ENCODE data around the gene DYSF. TPM values are rescaled to one million over a fixed set of nuclear protein-coding genes. Genes with fewer than 3 reads are reported as not detected.

The DYSF gene
- total RNA-seq, 1 donor from 2014 or later, result 21.8 TPM

DNA sequence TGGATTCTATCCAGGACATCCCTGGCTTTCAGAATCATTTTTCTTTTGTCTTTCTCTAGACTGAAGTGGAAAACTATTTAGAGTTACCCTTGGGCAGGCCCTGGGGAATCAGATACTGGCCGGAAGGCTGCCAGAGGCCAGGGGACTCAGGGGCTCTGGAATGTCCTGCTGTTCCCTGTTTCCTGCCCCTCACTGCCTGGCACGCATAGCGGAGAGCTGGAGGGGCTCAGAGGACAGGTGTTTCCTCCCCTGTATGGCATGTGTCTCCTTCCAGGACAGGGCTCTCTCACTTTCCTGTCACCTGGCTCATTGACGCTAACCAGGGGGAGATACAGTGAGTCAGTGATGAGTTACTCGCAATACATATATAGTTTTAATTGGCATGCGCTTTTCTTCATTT, 38.8 kb downstream of the DYSF start:
- peak; percentile 46 for ATAC-seq

GRCh38 chr2:71494091-71494490, 40.7 kb downstream of the DYSF start:
- intact Hi-C loops (cut with DNase I), result no loop called here
- ATAC-seq (no peak), DNase-seq (ENCODE audit: low spot score) (no peak)

More for the DNA sequence above, 38.8 kb downstream of the DYSF start:
- intact Hi-C loops (cut with DNase I), result no loop called here
- peak; percentile 32 for DNase-seq (ENCODE audit: low spot score)

DNA sequence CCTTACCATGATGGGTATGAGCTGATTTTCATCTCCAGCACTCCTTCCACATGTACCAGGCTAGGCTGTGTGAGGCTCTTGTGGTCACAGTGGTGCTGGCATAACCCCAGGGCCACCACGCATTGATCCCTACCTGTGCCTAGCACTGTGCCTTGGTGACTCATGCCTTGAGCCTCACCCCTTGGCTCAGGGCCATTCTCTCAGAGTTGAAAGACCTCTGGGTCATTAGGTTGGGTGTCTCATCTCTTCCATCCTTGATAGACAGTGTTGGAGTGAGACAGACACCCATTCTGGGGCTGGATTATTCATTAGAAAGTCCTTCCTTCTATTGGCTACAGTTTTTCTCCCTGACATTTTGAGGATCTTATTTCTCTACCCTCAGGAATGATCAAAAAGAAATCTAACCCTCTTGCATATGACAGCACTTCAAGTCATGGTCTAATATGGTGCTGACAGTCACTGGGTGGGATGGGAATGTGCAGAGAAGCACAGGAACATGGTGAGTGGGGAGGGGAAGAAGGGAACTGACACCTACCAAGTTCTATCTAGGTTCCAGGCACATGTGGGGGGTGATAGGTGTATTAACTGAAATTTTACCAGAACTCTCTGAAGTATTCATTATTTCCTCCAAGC, 41.3 kb downstream of the DYSF start:
- DNase-seq (ENCODE audit: low spot score) (peak; percentile 26), ATAC-seq (no peak)
- intact Hi-C loops (cut with DNase I), result no loop called here

- intact Hi-C loops (cut with DNase I), result no loop called here
- ATAC-seq, result no peak
- DNase-seq (ENCODE audit: low spot score), result no peak
Measured at GRCh38 chr2:71496156-71496770, 42.9 kb downstream of the DYSF start.

GRCh38 chr2:71498261-71498701, 44.9 kb downstream of the DYSF start:
- intact Hi-C loops (cut with DNase I), result no loop called here
- DNase-seq (ENCODE audit: low spot score) (no peak), ATAC-seq (no peak)

DNA sequence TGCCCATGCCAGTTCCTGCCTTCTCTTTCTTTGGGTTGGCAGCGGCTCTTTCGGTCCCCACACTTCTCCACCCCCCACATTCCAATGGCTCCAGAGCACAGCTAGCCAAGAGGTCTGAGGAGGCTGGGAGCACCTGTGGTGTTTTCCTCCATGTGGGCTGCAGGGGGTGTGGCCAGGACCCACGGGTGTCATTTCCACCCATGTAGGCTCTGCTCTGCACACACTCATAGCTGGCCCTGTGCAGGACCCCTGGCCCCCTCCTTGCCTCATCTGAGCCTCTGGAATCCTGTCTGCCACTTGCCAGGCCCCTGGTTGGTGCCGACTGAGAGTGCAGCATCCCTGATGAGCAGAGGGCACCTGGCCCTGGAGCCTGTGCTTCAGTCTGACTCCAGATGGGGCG, 46.3 kb downstream of the DYSF start:
- intact Hi-C loops (cut with DNase I), result no loop called here
- no peak for ATAC-seq

GRCh38 chr2:71500426-71501079, 47.2 kb downstream of the DYSF start:
- DNase-seq (ENCODE audit: low spot score) (no peak), ATAC-seq (peak; percentile 30)
- intact Hi-C loops (cut with DNase I), result no loop called here

More for the DNA sequence above, 46.3 kb downstream of the DYSF start:
- no peak for DNase-seq (ENCODE audit: low spot score)

DNA sequence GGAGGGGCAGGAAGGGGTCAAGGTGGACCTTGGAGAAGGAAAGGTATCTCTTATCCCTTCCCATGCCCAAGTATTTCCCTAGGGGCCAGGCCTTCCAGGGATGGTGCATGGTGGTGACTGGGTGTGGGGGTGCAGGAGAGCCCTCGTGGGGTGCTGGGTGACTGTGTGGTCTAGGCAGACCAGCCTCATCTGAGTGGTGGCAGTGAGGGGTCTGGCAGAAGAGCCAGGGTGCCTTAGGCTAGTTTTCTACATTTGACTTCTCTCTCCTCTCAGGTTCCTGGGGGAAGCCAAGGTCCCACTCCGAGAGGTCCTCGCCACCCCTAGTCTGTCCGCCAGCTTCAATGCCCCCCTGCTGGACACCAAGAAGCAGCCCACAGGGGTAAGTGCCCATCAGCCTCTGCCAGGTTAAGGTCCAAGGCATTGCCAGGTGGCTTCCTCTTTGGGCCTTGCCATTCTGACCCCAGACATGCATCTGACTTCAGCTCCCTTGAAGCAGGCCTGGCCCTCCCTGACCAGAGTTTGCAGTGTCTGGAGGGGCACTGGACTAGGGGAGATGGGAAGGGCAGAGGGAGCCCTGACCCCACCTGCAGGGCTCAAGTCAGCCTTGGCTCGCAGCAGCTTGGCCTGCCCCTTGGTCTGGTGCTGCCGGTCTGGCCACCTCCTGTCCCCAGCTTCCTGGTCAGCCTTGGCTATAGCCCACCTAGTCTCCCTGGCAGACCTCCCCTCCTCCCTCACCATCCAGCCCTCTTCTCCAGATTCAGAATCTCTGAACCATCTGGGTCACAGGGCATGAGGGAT, 49.8 kb downstream of the DYSF start:
- intact Hi-C loops (cut with DNase I), result no loop called here
- ATAC-seq (no peak), DNase-seq (ENCODE audit: low spot score) (no peak)

DNA sequence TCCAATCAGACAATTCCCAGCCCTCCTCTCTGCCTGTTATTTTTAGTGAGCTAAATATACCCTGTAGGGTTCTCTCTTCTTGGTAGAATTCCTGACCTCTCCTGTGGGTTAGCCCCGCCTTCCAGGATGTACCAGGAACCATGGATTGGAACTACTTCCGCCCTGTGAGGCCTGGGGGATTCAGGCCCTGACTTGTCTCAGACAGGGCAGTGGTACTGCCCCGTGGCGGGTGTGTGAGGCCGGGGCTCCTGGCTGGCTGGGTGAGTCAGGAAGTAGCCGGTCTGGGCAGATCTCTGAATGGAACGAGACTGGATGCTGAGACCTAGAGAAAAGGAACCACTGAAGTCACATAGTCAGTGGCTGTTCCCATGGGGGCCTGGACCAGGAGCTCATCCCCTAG, 50.5 kb downstream of the DYSF start:
- ATAC-seq (peak; percentile 33), DNase-seq (ENCODE audit: low spot score) (no peak)
- intact Hi-C loops (cut with DNase I), result no loop called here

DNA sequence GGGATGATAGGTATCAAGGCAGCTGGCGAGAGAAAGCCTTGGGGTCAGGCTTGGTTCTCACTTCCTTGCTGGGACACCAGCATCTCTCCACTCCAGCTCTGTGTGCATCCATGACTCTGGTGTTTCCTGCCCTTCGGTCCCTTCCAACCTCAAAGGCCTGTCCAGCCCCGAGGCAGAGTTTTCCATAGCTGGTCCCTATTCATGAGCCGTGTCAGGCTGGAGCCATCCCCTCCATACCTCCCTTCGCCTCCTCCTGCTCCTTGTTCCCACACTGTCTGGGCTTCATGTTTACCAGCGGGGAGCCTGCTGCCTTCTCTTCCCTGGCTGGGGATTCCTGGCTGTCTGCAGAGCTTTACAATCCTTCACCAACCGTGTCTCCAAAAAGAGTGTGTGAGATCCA, 51.2 kb downstream of the DYSF start:
- no peak for ATAC-seq
- intact Hi-C loops (cut with DNase I), result no loop called here
- no peak for DNase-seq (ENCODE audit: low spot score)

GRCh38 chr2:71505086-71505769, 51.9 kb downstream of the DYSF start:
- DNase-seq (ENCODE audit: low spot score) (no peak), ATAC-seq (no peak)
- intact Hi-C loops (cut with DNase I), result no loop called here

- intact Hi-C loops (cut with DNase I), result no loop called here
- DNase-seq (ENCODE audit: low spot score) (no peak), ATAC-seq (no peak)
Measured at GRCh38 chr2:71505770-71506140, 52.4 kb downstream of the DYSF start.

DNA sequence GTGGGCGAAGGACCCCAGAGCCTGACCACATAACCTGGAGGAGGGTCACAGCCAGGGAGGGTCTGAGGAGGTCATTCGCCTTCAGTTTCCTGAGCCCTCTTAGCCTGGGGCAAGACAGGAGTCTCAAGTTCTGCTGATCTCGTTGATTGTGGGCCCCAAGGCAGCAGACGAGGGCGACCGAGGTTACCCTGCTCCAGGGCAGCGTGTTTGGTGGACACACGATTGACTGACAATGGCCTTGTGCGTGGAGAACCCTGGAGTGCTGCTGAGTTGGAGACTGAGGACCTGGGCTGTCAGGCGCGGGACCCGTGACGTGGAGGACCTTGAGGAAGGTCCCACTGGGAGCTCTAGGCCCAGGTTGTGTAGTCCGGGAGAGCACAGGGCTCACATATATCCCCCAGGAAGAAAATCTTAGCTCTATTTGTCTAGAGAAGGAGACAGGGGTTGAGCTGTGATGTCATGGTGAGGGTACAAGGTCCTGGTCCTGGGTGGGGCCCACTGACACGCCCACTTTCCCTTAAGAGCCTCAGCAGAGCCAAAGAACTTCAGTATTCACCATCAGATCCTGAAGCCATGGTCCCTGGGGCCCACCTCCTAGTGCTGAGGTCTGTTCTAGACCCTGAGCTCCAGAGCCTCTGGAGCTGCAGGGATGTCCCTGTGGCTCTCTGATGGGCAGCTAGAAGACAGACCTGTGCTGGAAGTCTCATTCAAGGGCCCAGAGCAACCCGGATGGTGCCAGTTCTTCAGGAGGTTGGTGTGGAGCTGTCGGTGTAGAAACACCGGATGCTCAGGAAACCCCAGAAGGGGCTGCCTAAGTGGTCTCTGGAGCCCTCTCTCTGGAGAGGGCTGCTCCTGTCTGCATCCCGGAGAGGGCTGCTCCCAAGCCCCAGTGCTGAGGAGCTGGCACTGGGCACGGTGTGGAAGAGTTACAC, 53.1 kb downstream of the DYSF start:
- intact Hi-C loops (cut with DNase I), result no loop called here
- ATAC-seq (no peak), DNase-seq (ENCODE audit: low spot score) (no peak)

DNA sequence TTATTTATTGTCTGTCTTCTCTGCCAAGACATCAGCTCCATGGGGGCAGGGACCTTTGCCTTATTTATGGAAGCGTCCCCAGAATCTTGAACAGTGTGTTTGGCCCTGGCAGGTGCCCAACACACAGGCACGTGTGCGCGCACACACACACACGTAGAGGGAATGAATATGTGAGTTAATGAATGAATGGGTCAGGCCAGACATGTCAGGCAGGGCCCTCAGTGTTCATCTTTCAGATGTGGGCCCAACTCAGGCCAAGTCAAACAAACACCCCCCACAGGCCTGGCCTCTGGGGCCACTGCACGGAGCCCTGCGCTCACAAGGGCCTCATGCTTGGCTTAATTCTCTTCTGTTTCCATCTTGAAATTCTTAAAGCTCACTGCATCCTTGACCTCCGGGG, 54.1 kb downstream of the DYSF start:
- no peak for ATAC-seq
- intact Hi-C loops (cut with DNase I), result no loop called here
- no peak for DNase-seq (ENCODE audit: low spot score)

GRCh38 chr2:71510196-71510807, 56.9 kb downstream of the DYSF start:
- DNase-seq (ENCODE audit: low spot score), result peak; percentile 84
- intact Hi-C loops (cut with DNase I), result loop anchor here (5.0 kb wide), 2 partner anchors 213 to 288 kb away; no protein-coding TSS in a partner anchor
- peak; percentile 61 for ATAC-seq

DNA sequence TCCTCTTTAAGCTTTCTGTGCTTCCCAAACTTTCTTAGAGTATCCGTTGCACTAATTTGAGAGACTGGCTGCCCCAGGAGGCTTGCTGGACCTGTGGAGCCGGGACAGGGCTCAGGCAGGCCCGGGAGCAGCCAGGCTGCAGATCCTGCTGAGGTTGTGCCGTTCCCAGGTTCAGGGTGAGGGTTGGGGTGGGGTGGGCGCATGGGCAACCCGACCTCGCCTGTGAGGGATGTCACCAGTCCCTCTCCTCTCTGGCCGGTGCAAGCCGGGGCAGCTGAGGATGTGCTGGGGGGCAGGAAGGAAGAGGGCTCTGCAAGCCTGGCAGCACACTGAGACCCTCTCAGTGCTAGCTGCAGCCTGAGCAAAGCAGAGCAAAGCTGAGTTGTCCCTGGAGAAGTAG, 57.6 kb downstream of the DYSF start:
- ATAC-seq (peak; percentile 18), DNase-seq (ENCODE audit: low spot score) (no peak)
- intact Hi-C loops (cut with DNase I), result loop anchor here (5.0 kb wide), 2 partner anchors 214 to 289 kb away; no protein-coding TSS in a partner anchor

DNA sequence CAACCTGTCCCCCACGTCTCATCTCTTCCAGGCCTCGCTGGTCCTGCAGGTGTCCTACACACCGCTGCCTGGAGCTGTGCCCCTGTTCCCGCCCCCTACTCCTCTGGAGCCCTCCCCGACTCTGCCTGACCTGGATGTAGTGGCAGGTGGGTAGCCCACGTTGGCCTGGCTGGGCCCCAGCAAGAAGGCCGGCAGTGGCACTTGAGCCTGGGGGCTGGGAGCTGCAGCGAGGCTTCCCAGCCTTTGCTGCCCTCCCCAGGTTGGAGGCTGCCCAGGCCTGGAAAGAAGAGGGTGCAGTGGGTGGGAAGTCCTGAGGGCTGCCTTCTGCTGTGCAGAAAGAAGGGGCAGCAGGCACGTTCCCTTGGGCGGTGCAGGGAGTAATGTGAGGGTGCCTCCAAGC, 58.4 kb downstream of the DYSF start:
- ATAC-seq (no peak), DNase-seq (ENCODE audit: low spot score) (no peak)
- intact Hi-C loops (cut with DNase I), result loop anchor here (5.0 kb wide), 2 partner anchors 214 to 289 kb away; no protein-coding TSS in a partner anchor

Data from sciatic nerve (tissue), 2 donors.